CD4-positive, alpha-beta T cell treated with Interleukin-1 beta for 1 hour (primary cell): ENCODE measurements around the gene FLNB.
A peak's percentile ranks its signal among the peaks of the same experiment; 100 is the strongest.

Experiments
- DNase-seq, 2 donors: peaks; one replicate each; pipeline ENCODE4 v3.0.0-alpha.2; 2020 to 2022

Gene FLNB

DNA sequence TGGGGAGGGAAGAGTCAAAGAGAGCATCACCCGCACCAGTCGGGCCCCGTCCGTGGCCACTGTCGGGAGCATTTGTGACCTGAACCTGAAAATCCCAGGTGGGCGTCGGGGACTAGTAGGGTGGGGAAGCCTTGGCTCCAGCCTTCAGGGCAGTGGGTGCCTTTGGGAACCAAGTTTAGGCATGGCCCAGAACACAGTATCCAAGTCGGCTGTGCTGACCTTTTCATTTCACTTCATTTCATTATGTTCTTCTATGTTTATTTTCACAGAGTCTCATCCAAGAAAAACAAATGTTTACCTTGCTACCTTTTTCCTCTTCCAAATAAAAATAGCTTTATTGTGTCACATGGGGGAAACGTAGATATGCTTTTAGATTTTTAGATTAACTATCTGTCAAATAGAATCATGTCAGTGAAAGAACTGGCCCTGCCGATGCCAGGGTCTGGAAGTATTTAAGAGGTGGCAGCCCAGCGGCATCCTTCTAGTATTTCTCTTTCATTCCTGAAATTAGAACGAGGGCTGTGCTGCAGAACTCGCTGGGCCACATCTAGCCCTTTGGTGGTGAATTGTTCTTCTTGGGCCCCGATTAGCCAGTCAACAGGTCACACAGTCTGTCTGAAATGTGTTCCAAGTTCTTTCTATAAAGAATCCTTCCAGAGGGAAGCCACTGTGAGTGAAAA is 142.0 kb downstream of the FLNB start:
- no peak for DNase-seq

DNA sequence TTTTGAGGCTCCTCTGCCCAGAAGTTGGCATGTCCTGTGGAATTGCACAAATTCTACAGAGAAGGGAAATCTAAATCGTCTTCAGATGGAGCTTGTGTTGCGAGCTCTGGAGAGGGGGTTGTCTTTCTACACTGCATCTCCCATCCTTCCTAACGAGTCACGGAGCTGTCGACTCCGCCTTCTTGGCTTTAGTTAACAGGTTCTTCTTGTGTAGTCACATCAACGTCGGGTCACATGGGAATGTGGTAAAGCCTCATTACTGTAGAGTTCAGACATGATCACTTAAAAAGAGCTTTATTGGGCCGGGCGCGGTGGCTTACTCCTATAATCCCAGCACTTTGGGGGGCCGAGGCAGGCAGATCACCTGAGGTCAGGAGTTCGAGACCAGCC is 142.6 kb downstream of the FLNB start:
- DNase-seq, result no peak

DNA sequence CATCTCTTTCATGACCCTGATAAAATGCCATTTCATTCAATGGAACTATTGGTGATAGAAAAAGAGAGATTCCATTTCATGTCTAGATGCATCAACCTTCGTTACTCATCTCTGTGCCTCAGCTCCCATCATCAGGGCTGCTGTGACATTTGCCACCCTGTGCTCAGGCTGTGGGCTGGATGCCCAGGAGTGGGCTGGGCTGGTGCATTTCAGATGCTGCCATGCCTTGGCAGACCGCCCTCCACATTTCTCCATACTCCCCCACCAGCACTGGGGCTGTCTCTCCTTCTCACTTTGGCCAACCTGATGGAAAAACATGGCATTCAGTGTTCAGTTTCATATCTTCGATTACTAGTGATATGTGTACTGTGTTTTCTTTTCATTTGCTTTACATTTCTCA is 143.4 kb downstream of the FLNB start:
- no peak for DNase-seq

DNA sequence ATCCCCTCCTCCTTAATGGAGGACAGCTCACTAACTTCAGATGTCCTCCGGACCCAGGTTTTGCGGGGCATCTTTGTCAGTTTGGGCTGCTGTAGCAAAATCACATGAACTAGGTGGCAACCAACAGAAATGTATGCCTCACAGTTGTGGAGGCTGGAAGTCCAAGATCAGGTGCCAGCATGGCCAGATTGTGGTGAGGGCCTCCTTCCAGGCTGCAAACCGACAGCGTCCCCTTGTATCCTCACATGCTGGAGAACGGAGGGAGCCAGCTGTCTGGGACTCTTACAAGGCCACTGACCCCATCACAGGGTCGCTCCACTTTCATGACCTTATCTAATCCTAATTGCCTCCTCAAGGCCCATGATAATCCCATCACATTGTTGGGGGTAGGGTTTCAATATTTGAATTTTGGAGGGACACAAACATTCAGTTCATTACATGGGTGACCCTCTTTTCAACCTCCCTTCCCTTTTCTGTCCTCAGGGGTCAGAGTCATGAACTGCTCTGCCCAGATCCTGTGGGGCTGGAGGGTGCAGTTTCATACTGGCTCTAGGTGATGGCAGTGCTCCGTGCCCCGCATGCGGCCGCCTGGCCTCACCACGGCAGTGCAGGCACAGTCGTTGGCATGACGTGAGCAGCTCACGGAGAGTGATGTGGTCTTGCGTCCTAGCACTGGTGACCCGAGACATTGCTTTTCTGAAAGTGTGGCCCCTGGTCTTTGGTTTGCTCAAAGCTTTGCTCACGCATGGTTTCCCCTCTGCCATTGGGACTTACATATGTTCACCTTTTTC is 144.2 kb downstream of the FLNB start:
- no peak for DNase-seq

GRCh38 chr3:58153371-58153770 is 145.1 kb downstream of the FLNB start:
- no peak for DNase-seq

- no peak for DNase-seq
Observed at GRCh38 chr3:58154626-58155449, 146.6 kb downstream of the FLNB start.

DNA sequence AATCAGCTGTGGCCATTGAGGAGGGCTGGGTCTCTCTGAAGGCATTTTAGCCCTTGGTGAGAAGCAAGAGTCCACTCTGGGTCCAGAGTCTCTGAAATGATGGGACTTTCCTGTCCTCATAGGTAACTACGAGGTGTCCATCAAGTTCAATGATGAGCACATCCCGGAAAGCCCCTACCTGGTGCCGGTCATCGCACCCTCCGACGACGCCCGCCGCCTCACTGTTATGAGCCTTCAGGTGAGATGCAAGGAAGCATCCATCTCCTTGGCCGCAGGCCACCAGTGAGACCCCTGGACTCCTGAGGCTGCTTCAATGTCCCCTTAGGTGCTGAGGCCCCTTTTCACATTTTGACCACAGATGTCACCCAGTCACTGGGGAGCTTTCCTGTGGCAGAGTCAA is 147.6 kb downstream of the FLNB start:
- no peak for DNase-seq

DNA sequence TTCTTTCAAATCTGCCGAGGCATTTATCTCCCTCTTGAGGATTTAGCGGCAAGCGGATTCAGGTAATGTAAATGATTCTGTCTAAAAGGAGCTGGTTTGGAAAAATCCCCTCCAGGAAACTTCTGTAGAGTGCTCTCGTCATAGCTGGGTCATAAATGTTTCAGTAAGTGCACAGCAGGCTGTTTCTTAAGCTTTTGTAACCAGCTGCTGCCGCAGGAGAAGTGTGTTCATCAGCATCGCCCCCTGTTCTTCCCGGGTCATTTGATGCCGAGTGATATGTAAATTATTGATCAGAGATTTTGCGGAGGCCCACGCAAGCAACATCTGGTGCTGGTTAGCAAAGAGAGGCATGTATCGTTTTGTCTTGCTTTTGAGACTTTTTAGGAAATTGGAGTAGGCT is 149.5 kb downstream of the FLNB start:
- no peak for DNase-seq

GRCh38 chr3:58158442-58159153 is 150.4 kb downstream of the FLNB start:
- DNase-seq, result no peak

DNA sequence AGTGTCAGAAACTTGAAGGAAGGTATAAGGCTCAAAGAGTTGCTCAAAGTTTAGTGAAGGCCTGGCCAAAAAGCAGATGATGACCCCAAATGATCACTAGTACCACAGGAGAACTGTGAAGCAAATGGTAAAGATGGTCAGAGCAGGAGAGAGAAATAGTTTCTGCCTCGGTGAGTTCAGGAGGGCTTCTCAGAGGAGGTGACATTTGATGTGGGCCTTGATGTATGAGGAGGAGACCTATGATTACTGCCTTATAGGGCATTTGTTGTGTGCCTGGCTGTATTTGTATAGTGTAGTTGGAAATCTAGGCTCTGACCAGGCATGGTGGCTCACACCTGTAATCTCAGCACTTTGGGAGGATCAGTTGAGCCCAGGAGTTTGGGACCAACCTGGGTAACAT is 152.2 kb downstream of the FLNB start:
- DNase-seq, result no peak

DNA sequence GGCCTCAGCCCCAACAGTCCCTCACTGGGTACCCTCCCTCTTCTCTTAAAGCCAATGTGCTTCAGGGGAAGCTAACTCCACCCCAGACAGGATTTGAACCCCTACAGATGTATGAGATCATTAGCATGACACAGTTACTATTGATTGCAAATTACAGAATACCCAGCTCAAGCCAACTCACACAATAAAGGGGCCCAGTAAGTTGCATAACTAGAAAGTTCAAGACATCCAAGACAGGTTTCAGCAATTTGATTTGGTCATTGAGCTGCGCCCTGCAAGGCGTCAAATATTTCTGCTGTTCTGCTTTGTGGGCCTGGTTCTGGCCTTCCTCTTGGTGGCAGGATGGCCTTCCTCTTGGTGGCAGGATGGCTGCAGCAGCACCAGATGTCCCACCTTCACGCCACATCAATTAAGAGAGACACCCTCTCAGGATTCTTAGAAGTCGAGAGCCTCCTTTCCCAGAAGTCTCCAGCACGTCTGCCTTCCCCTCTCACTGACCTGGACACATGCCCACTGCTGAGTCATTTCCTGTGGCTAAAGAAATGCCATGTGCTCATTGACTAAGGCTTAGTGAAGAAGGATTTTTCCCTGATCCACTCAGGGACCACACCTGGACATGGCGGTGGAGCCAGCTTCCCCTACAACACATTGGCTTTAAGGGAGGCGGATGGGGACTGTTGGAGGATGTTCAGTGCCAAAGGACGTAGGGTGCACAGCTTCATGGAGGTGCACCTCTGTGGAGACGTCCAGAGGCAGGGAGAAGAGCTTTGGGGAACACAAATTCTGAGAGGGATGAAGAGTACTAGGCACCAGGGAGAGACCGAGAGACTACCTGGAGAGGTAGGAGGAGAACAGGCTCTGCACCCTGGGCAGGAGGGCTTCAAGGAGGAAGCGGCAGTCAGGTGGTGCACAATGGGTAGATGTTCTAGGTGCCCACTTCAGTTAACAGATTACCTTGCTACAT is 153.5 kb downstream of the FLNB start:
- DNase-seq, result no peak

DNA sequence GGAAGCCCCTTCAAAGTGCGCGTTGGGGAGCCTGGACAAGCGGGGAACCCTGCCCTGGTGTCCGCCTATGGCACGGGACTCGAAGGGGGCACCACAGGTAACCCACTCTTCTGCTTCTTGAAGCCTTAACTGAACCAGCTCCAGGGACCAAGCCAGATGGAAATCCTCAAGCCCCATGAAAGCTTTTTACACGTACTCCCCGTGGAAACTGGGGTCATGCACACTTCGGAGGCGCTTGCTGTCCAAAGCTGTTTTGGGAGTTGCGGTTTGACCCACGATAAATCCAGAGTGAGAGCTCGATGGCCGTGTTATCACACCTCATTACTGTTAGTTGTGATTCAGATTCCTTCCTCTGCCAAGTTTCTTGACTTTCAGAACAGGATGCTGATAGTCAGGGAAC is 155.0 kb downstream of the FLNB start:
- no peak for DNase-seq

- DNase-seq, result no peak
Observed at GRCh38 chr3:58164199-58164879, 156.1 kb downstream of the FLNB start.

- DNase-seq, result no peak
Observed at GRCh38 chr3:58164906-58165821, 156.9 kb downstream of the FLNB start.

GRCh38 chr3:58167431-58168351 is 159.5 kb downstream of the FLNB start:
- peak; percentile 34 to 46 for DNase-seq

DNA sequence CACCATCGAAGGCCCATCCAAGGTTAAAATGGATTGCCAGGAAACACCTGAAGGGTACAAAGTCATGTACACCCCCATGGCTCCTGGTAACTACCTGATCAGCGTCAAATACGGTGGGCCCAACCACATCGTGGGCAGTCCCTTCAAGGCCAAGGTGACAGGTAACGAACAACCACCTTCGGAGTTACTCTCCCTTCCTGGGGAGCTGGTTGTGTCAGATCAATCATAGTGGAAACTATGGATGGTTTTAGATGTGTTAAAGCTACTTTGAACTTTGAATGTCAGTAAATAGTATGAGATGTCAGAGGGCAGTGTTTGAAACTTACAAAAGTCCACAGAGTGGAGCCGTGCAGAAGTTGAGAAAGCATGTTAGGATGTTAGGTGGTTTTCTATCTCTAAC is 160.3 kb downstream of the FLNB start:
- no peak for DNase-seq

DNA sequence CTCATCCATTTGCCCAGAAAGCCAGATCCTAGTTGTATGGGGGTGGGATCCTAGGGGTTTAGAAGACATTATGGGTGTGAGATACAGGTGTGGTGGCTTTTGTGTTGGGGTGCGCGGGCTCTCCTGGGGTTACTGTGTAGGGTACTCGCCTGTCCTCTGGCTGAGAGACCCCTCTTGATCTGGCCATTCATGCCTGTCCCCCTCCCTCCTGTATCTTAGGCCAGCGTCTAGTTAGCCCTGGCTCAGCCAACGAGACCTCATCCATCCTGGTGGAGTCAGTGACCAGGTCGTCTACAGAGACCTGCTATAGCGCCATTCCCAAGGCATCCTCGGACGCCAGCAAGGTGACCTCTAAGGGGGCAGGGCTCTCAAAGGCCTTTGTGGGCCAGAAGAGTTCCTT is 161.1 kb downstream of the FLNB start:
- DNase-seq, result no peak

DNA sequence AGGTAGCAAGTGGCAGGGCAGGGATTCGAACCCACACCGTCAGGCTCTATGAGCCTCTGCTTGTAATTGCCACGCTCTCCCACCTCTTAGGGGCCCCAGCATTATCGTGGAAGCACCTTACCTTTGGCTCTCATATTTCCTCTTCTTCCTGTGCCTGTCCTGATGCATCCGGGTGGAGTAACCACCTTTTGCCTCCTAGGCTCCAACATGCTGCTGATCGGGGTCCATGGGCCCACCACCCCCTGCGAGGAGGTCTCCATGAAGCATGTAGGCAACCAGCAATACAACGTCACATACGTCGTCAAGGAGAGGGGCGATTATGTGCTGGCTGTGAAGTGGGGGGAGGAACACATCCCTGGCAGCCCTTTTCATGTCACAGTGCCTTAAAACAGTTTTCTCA is 162.2 kb downstream of the FLNB start:
- DNase-seq, result no peak

- no peak for DNase-seq
Observed at GRCh38 chr3:58171126-58171525, 162.9 kb downstream of the FLNB start.
